22Rv1 (cell line): ENCODE data around the gene MYLK.

Experiments
- H3K27ac ChIP-seq: fragments of 450-650 bp; 2 replicates; pipeline ENCODE4 v1.5.1; 2017
- CTCF ChIP-seq: fragments of 450-650 bp; IDR thresholded peaks from 2 replicates; pipeline ENCODE4 v1.5.1; 2017; ENCODE audit warnings: mild to moderate bottlenecking
- ZFX ChIP-seq: fragments of 450-650 bp; IDR thresholded peaks from 2 replicates; pipeline ENCODE4 v1.6.1; 2017; ENCODE audit warnings: antibody characterized with exemption, borderline replicate concordance

Gene MYLK

GRCh38 chr3:123884203-123884831 is at the start of gene MYLK:
Gene MYLK, minus strand, starts transcription at chr3:123884332. Its CDS starts 90,491 bp downstream, at chr3:123793841.
- TF ChIP-seq CTCF (0 out of 2 replicates have a peak, but pooled peaks have one; percentile 17), ZFX (no peak)
- peak within 1 kb of the TSS; percentile 46 for H3K27ac ChIP-seq

- H3K27ac ChIP-seq, result no peak overlapping the region
- TF ChIP-seq CTCF (no peak), ZFX (no peak)
Observed at GRCh38 chr3:123930445-123930844, 46.3 kb upstream of the MYLK start.

GRCh38 chr3:123929325-123929724 is 45.2 kb upstream of the MYLK start:
- H3K27ac ChIP-seq, result no peak overlapping the region

GRCh38 chr3:123926396-123926795 is 42.3 kb upstream of the MYLK start:
- TF ChIP-seq CTCF (no peak), ZFX (no peak)
- no peak overlapping the region for H3K27ac ChIP-seq

More at GRCh38 chr3:123929325-123929724, 45.2 kb upstream of the MYLK start:
- TF ChIP-seq ZFX (no peak), CTCF (no peak)

- H3K27ac ChIP-seq, result no peak overlapping the region
- no peak for TF ChIP-seq CTCF
- TF ChIP-seq ZFX, result no peak
Observed at GRCh38 chr3:123920868-123921267, 36.7 kb upstream of the MYLK start.

GRCh38 chr3:123920383-123920782 is 36.3 kb upstream of the MYLK start:
- TF ChIP-seq ZFX (no peak), CTCF (no peak)
- H3K27ac ChIP-seq, result no peak overlapping the region

- H3K27ac ChIP-seq, result no peak overlapping the region
- no peak for TF ChIP-seq ZFX
- no peak for TF ChIP-seq CTCF
Observed at GRCh38 chr3:123919353-123919752, 35.2 kb upstream of the MYLK start.
